CD4-positive, alpha-beta T cell (primary cell): ENCODE results near the gene PAIP2B. TPM values are rescaled to one million over a fixed set of nuclear protein-coding genes. Genes with fewer than 3 reads are reported as not detected.

Source experiments
- ATAC-seq: fragments of 200-7000 bp; cut with Tn5 transposase; one replicate; pipeline ENCODE4 v1.10.0; 2022; ENCODE audit warnings: mild to moderate bottlenecking; ENCODE audit not compliant: poor library complexity
- CTCF ChIA-PET: fragments of 350-600 bp; sonication (Branson Sonifier 250); formaldehyde crosslinking; loops from one replicate; lab custom pipeline; 2021; ENCODE audit warnings: antibody characterized with exemption, inconsistent platforms; lab: Charles Lee
- POLR2A ChIA-PET: fragments of 350-600 bp; sonication (Branson Sonifier 250); formaldehyde crosslinking; loops from one replicate; lab custom pipeline; 2021; ENCODE audit warnings: antibody characterized with exemption, inconsistent platforms; lab: Charles Lee
- DNase-seq, 14 experiments: peaks; one replicate each; pipeline ENCODE4 v3.0.0-alpha.2; 2013 to 2020; ENCODE audit warnings: mixed read lengths in 2 of 14
- H3K27ac ChIP-seq, 2 donors: one replicate each; pipeline versions ENCODE4 v1.5.1 to v1.7.0; 2013; ENCODE audit warnings: low read length in 2 of 2, low read depth in 1 of 2, mild to moderate bottlenecking in 1 of 2
- H3K27me3 ChIP-seq, 2 experiments: 1 replicate in 1 of 2; 2 replicates in 1 of 2; pipeline versions ENCODE4 v1.6.1 to v1.7.0; 2013; ENCODE audit warnings: low read length in 2 of 2, control low read depth in 1 of 2, mild to moderate bottlenecking in 1 of 2, moderate library complexity in 1 of 2; ENCODE audit not compliant: insufficient read depth in 2 of 2, control insufficient read depth in 1 of 2
- H3K36me3 ChIP-seq: one replicate; pipeline ENCODE4 v1.6.1; 2013; ENCODE audit warnings: low read length, control low read depth; ENCODE audit not compliant: insufficient read depth
- H3K4me1 ChIP-seq: one replicate; pipeline ENCODE4 v1.6.1; 2013; ENCODE audit warnings: low read length, control low read depth; ENCODE audit not compliant: insufficient read depth
- H3K4me3 ChIP-seq: one replicate; pipeline ENCODE4 v1.5.1; 2013; ENCODE audit warnings: mild to moderate bottlenecking, low read length, moderate library complexity
- H3K9me3 ChIP-seq, 2 experiments: 1 replicate in 1 of 2; 2 replicates in 1 of 2; pipeline versions ENCODE4 v1.6.1 to v1.7.0; 2013; ENCODE audit warnings: low read length in 2 of 2, mild to moderate bottlenecking in 2 of 2, control low read depth in 1 of 2, moderate library complexity in 1 of 2; ENCODE audit not compliant: control insufficient read depth in 1 of 2, insufficient read depth in 1 of 2
- H3K27ac Mint-ChIP-seq: one replicate; pipeline ENCODE4 v1.8.0; 2020; ENCODE audit warnings: mixed read lengths
- H3K27me3 Mint-ChIP-seq: one replicate; pipeline ENCODE4 v1.8.0; 2021; ENCODE audit warnings: mixed read lengths
- H3K36me3 Mint-ChIP-seq: one replicate; pipeline ENCODE4 v1.8.0; 2021; ENCODE audit warnings: low read depth, mixed read lengths
- H3K4me1 Mint-ChIP-seq: one replicate; pipeline ENCODE4 v1.8.0; 2021; ENCODE audit warnings: low read depth, mixed read lengths
- H3K4me3 Mint-ChIP-seq: one replicate; pipeline ENCODE4 v1.8.0; 2020; ENCODE audit warnings: mild to moderate bottlenecking, mixed read lengths
- H3K9me3 Mint-ChIP-seq: one replicate; pipeline ENCODE4 v1.8.0; 2020; ENCODE audit warnings: mixed read lengths
- intact Hi-C, 2 experiments: fragments of 100-400 bp; cut with DNase I in 1 of 2; cut with micrococcal nuclease in 1 of 2; formaldehyde crosslinking; loops; one replicate each; pipeline versions ENCODE4 v1.15.1 to v1.9.0; 2023 to 2025; cut with DNase I, micrococcal nuclease
- total RNA-seq, 174 experiments: library from RNA in 2 of 174; stranded (reverse) in 2 of 174; gene quantifications; one replicate each; pipeline ENCODE4 v1.2.3 and lab custom pipeline; 2021 to 2026
- TF ChIP-seq, protein P1 (sequence below): fragments of 200-600 bp; IDR thresholded peaks from one replicate; pipeline ENCODE4 v1.8.0; 2022; ENCODE audit warnings: antibody characterized with exemption, mild to moderate bottlenecking

Gene PAIP2B
- total RNA-seq, 2 experiments from 2014 or later, result 2.3 to 2.5 TPM

DNA sequence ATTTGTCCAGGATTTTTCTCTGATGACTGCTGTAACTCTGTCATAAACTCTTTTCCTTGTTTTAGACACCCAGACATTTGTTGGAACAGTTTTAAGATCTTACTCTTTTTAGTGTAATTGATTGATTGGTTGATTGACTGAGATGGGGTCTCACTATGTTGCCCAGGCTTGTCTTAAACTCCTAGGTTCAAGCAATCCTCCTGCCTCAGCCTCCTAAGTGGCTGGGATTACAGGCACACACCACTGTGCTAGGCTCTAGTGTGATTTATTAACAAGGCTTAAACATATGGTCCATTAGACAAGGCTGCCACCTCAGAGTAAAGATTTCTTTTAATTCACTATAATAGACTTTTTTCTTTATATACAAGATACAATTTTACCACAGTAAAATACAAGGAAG, 2.0 kb downstream of the PAIP2B start:
- ChIA-PET CTCF (no interaction called here), POLR2A (no interaction called here)
- Mint-ChIP-seq H3K27ac (no peak overlapping the region), H3K4me1 (peaks cover 28% of the 10 kb centered on the region), H3K36me3 (peaks cover 6% of the 10 kb centered on the region), H3K9me3 (no peaks in the 10 kb centered on the region), H3K4me3 (peak overlapping the region; percentile 90), H3K27me3 (no peaks in the 10 kb centered on the region)
- TF ChIP-seq, protein P1, sequence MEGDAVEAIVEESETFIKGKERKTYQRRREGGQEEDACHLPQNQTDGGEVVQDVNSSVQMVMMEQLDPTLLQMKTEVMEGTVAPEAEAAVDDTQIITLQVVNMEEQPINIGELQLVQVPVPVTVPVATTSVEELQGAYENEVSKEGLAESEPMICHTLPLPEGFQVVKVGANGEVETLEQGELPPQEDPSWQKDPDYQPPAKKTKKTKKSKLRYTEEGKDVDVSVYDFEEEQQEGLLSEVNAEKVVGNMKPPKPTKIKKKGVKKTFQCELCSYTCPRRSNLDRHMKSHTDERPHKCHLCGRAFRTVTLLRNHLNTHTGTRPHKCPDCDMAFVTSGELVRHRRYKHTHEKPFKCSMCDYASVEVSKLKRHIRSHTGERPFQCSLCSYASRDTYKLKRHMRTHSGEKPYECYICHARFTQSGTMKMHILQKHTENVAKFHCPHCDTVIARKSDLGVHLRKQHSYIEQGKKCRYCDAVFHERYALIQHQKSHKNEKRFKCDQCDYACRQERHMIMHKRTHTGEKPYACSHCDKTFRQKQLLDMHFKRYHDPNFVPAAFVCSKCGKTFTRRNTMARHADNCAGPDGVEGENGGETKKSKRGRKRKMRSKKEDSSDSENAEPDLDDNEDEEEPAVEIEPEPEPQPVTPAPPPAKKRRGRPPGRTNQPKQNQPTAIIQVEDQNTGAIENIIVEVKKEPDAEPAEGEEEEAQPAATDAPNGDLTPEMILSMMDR, result no peak
- Histone ChIP-seq H3K9me3 (no peaks in the 10 kb centered on the region), H3K36me3 (no peaks in the 10 kb centered on the region), H3K27ac (no peak overlapping the region), H3K27me3 (no peaks in the 10 kb centered on the region), H3K4me3 (no peak overlapping the region), H3K4me1 (peaks cover 15% of the 10 kb centered on the region)
- ATAC-seq, result no peak
- intact Hi-C loops, result loop anchor here in 1 of 2 experiments (2.0 to 10.0 kb wide), 3 partner anchors 106 to 230 kb away; partner anchors contain the start of genes TEX261 and ZNF638
- DNase-seq, result no peak

DNA sequence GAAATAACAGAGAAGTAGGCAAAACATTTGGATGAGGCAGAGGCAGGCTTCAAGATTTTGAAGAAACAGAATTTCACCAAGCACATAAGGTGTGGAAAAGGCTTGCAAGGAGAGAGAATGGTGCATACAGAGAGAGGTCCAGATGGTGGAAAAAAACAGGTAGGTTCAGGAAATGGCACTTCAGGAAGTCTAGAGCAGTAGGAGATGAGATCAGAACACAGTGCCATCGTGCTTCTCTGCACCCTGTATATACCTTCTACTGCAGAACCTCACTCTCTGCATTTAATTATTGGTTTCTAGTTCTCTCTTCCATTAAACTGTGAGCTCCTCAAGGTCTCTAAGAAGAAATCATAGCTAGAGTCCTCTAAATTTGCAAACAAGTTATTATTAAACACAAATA, 2.4 kb downstream of the PAIP2B start:
- peak overlapping the region; percentile 59 for H3K4me3 Mint-ChIP-seq
- TF ChIP-seq, protein P1, result no peak
- peaks cover 6% of the 10 kb centered on the region for H3K36me3 Mint-ChIP-seq
- Histone ChIP-seq H3K4me1 (peaks cover 15% of the 10 kb centered on the region), H3K27ac (no peak overlapping the region), H3K27me3 (no peaks in the 10 kb centered on the region), H3K4me3 (no peak overlapping the region), H3K9me3 (no peaks in the 10 kb centered on the region), H3K36me3 (no peaks in the 10 kb centered on the region)
- peaks cover 28% of the 10 kb centered on the region for H3K4me1 Mint-ChIP-seq
- no peak overlapping the region for H3K27ac Mint-ChIP-seq
- no peak for ATAC-seq
- POLR2A ChIA-PET, result no interaction called here
- intact Hi-C loops, result loop anchor here in 1 of 2 experiments (2.0 to 10.0 kb wide), 3 partner anchors 106 to 230 kb away; partner anchors contain the start of genes TEX261 and ZNF638
- DNase-seq, result no peak
- CTCF ChIA-PET, result interaction anchor here (0.9 kb wide), 1 partner anchor 107 kb away, joined by 3 read pairs; the partner anchor contains the start of gene ZNF638
- no peaks in the 10 kb centered on the region for H3K9me3 Mint-ChIP-seq
- no peaks in the 10 kb centered on the region for H3K27me3 Mint-ChIP-seq

DNA sequence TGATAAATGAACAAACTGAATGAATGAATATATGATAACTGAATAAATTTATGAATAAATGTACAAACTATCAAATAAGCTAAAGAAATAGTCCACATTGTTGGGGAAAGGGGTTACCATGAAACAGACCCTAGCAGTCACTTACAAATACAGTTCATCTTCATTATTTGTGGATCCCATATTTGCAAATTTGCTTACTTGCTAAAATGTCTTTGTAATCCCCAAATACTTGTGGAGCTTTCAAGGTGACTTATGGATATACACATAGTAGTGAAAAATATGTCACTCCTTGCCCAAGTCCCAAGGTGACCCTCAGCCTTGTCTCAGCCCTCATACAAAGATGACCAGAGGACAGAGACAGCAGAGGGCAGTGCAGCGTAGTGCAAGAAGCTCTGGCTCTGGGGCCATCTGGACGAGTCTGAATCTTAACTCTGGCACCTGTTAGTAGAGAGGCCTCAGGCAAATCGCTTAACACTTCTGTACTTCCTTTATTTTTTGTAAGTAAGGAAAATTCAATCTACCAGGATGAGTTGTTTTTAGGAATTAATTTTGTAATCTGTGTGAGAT, 3.1 kb downstream of the PAIP2B start:
- Mint-ChIP-seq H3K27me3 (no peaks in the 10 kb centered on the region), H3K4me3 (no peak overlapping the region), H3K9me3 (no peaks in the 10 kb centered on the region)

More for the DNA sequence above, 3.1 kb downstream of the PAIP2B start:
- Mint-ChIP-seq H3K36me3 (peaks cover 6% of the 10 kb centered on the region), H3K27ac (no peak overlapping the region), H3K4me1 (peaks cover 28% of the 10 kb centered on the region)
- Histone ChIP-seq H3K27me3 (no peaks in the 10 kb centered on the region), H3K27ac (no peak overlapping the region), H3K9me3 (no peaks in the 10 kb centered on the region), H3K4me1 (peaks cover 15% of the 10 kb centered on the region), H3K36me3 (no peaks in the 10 kb centered on the region), H3K4me3 (no peak overlapping the region)
- DNase-seq (peak in 1 of 14 experiments; percentile 19), ATAC-seq (no peak)
- POLR2A ChIA-PET, result no interaction called here
- CTCF ChIA-PET, result interaction anchor here (0.9 kb wide), 1 partner anchor 108 kb away, joined by 3 read pairs; the partner anchor contains the start of gene ZNF638
- TF ChIP-seq, protein P1, result no peak
- intact Hi-C loops, result loop anchor here in 1 of 2 experiments (2.0 to 10.0 kb wide), 4 partner anchors 107 to 229 kb away; partner anchors contain the start of genes TEX261 and ZNF638
